GM03348 (cell line): ENCODE measurements around the gene TPRN.

ENCODE experiments used
- DNase-seq: peaks from one replicate; pipeline ENCODE4 v3.0.0; 2012; ENCODE audit warnings: low spot score

TPRN gene

GRCh38 chr9:137160716-137161557 is 39.6 kb downstream of the TPRN start:
- DNase-seq, result no peak

- DNase-seq, result no peak
Measured at GRCh38 chr9:137160054-137160425, 40.5 kb downstream of the TPRN start.

- no peak for DNase-seq
Measured at GRCh38 chr9:137159105-137160053, 41.2 kb downstream of the TPRN start.

DNA sequence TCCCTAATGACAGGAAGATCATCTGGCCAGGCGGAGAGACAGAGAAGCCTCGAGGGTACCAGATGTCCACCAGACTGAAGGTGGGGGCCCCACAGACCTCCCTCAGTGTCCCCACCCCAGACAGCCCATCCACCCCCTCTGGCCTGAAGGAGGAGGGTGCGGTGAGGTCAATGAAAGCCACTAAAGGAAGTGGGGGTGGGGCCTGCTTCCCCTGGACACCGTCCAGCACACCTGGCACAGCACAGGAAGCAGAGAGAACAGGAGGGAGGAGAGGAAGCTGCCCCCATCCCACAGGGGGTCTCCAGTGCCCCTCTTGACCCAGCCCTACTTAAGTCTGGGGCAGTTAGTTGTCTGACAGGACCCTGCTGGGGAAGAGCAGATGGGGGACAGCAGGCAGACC is 41.9 kb downstream of the TPRN start:
- no peak for DNase-seq

- DNase-seq, result no peak
Measured at GRCh38 chr9:137157618-137158415, 42.7 kb downstream of the TPRN start.

- peak; percentile 90 for DNase-seq
Measured at GRCh38 chr9:137156567-137157375, 43.8 kb downstream of the TPRN start.

GRCh38 chr9:137152844-137153405 is 47.6 kb downstream of the TPRN start:
- DNase-seq, result no peak

GRCh38 chr9:137150617-137151457 is 49.7 kb downstream of the TPRN start:
- DNase-seq, result peak; percentile 44

DNA sequence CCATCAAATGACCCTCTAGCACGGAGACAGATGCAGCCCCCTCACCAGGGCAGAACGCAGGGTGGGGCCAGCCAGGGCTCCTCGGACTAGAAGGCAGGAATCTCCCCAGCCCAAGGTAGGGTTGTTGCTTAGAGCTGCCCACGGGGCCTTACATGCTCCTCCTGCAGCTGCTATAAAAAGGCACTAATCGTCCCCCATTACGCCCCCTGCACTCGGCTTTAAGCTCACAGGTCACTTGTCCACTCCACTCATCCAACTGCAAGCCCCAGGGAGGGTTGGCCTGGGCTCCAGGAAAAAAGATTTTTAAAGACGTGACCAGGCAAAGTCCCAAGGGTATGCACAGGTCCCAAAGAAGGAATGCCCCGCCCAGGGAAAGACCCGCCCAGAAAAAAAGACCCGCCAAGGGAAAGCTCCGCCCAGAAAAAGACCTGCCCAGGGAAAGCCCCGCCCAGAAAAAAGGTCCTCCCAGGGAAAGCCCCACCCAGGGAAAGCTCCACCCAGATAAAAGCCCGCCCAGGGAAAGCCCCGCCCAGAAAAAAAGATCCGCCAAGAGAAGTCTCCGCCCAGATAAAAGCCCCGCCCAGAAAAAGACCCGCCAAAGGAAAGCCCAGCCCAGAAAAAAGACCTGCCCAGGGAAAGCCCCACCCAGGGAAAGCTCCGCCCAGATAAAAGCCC is 50.5 kb downstream of the TPRN start:
- DNase-seq, result no peak

DNA sequence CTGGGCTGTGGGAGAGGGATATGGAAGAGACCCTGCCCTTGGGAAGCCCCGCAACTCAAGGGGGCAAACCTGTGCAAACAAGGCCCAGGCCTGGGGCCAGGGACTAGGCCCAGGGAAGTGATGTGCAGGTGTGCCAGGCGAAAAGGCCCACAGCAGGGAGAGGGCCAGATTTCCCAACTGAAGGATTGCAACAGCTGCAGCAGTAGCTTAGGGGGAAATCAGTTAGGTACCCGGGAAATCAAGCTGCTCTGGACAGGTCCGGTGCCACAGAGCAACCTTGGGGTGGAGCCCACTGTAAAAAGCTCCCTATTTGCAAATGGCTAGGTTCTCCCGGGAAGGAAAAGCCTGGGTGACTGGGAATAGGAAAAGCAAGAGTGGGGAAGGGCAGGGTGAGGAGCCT is 51.2 kb downstream of the TPRN start:
- no peak for DNase-seq

DNA sequence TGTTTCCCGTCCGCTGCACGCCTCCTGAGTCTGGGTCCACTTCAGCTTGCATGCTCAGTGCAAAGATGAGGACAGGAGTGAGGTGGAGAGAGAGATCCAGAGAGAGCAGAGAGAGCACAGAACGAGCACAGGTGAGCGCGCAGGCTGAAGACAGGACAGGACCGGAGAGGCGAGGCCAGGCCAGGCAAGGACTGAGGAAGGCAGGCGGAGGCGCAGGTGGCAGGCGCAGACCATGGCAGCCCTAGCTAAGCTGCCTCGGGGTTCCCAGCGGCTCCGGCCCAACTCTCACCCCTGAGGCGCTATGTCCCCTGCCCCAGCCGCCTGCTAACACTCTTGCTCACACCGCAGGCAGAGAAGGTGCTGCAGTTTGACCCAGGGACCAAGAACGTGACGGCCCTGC is 51.9 kb downstream of the TPRN start:
- no peak for DNase-seq

DNA sequence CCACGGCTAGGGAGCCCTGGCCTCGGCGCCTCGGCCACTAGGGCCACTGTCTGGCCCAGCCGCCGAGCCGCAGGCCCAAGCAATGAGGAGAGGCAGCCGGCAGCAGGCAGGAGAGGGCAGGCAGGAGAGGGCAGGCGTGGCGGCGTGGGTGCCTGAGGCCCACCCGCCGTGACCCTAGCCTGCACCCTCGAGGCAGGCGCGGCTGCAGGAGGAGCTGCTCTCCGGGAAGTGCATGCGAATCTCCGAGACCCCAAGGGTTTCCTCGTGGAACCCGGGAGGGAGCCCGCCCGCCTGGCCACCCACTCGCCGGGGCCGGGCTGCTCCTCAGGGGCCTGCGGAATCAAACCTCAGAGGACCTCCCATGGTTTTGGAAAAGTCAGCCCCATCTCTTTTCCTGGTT is 52.3 kb downstream of the TPRN start:
- no peak for DNase-seq

- DNase-seq, result no peak
Measured at GRCh38 chr9:137147793-137148160, 52.8 kb downstream of the TPRN start.

DNA sequence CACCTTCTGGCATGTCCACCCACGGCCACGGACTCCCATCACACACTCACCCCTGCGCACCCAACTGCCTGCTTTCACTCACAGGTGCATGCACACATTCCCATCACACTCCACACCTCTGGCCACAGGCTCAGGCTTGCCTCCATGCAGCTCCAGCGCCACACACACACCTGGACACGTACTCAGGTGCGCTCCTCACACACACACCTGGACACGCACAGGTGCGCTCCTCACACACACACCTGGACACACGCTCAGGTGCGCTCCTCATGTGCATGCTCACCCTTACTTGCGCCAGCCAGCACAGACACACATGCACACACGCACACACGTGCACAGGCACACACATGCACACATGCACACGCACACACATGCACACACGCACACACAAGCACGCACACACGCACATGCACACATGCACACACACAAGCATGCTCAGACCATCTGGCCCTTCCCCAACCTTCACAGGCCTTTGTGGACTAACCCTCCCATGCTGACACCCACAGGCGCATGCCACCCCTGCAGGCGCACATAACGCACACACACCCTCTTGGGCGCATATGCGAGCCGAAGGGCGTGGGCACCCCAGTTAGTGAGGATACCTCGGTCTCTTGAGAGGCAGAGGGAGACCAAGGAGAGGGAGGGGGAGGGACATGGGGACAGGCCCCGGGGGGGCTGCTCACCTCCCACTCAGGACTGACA is 53.3 kb downstream of the TPRN start:
- DNase-seq, result no peak

GRCh38 chr9:137146527-137146918 is 54.0 kb downstream of the TPRN start:
- DNase-seq, result no peak

- DNase-seq, result no peak
Measured at GRCh38 chr9:137145731-137146526, 54.6 kb downstream of the TPRN start.

DNA sequence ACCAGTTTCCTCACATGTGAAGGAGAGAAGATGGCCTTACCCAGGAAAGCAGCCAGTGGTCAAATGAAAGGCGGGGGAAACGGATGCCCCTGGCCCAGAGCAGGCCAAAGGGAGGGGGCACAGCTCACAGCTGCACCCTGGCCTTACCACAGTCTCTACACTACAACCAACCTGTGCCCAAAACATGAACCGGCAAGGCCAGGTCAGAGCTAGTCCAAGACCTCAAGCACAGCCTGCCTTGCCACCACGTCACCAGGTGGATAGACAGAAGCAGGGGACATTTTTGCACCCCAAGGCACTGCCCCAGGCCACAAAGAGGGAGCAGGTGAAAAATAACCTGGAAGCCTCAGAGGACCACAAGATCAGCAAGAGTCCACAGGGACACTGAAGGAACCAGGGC is 57.1 kb downstream of the TPRN start:
- DNase-seq, result no peak
